Aorta (tissue), 5 donors: Measurements from ENCODE around the gene NHSL2. TPM values are rescaled to one million over a fixed set of nuclear protein-coding genes. Genes with fewer than 3 reads are reported as not detected.

Source experiments
- ATAC-seq: fragments of 200-7000 bp; cut with Tn5 transposase; one replicate; pipeline ENCODE4 v1.9.1; 2022; ENCODE audit warnings: moderate library complexity; ENCODE audit not compliant: low FRiP score
- DNase-seq, 2 donors: peaks; one replicate each; pipeline ENCODE4 v3.0.0-alpha.2; 2020
- H3K27ac ChIP-seq, 2 donors: one replicate each; pipeline ENCODE4 v1.5.1; 2013; ENCODE audit warnings: low read length in 2 of 2, mild to moderate bottlenecking in 2 of 2, moderate library complexity in 2 of 2, control low read depth in 1 of 2, inconsistent platforms in 1 of 2, low read depth in 1 of 2
- H3K27me3 ChIP-seq, 2 donors: one replicate each; pipeline ENCODE4 v1.6.1; 2013; ENCODE audit warnings: control low read depth in 1 of 2, low read length in 1 of 2, mild to moderate bottlenecking in 1 of 2, moderate library complexity in 1 of 2; ENCODE audit not compliant: insufficient read depth in 2 of 2, control insufficient read depth in 1 of 2
- H3K36me3 ChIP-seq, 2 donors: one replicate each; pipeline ENCODE4 v1.6.1; 2013; ENCODE audit warnings: control low read depth in 1 of 2, low read length in 1 of 2, mild to moderate bottlenecking in 1 of 2; ENCODE audit not compliant: insufficient read depth in 2 of 2, control insufficient read depth in 1 of 2
- H3K4me1 ChIP-seq, 2 donors: one replicate each; pipeline ENCODE4 v1.6.1; 2013; ENCODE audit warnings: low read length in 2 of 2, control low read depth in 1 of 2, mild to moderate bottlenecking in 1 of 2, moderate library complexity in 1 of 2; ENCODE audit not compliant: insufficient read depth in 2 of 2, control insufficient read depth in 1 of 2
- H3K4me3 ChIP-seq, 2 donors: one replicate each; pipeline ENCODE4 v1.5.1; 2013; ENCODE audit warnings: low read length in 2 of 2, control low read depth in 1 of 2, mild to moderate bottlenecking in 1 of 2
- H3K9me3 ChIP-seq: one replicate; pipeline ENCODE4 v1.6.1; 2013; ENCODE audit warnings: mild to moderate bottlenecking, low read length; ENCODE audit not compliant: control insufficient read depth
- WGBS, 2 donors: extraction: QIAGEN DNeasy Blood & Tissue Kit; methylation state at CpG; one replicate each; pipeline ENCODE4 v1.1.7; 2013; 5-methylcytosine and 5-hydroxymethylcytosine counted together
- intact Hi-C, 2 donors: fragments of 100-400 bp; cut with DNase I; formaldehyde crosslinking; loops; one replicate each; pipeline versions ENCODE4 v1.14.2 to v1.15.0; 2022
- polyA plus RNA-seq, 2 donors: library from polyadenylated mRNA; stranded (reverse); fragments of 200-250 nt; gene quantifications; one replicate each; pipeline ENCODE4 v1.2.3, GENCODE V29; 2013
- total RNA-seq, 2 donors: library from RNA; stranded (reverse); fragmentation: NEBNext Ultra II Directional; extraction: Animal tissue kit (Norgen Biotek cat#: 25700); gene quantifications; one replicate each; pipeline ENCODE4 v1.2.1, GENCODE V29; 2021
- donor health status: healthy with polysubstance abuse.
- donor health status: Bipolar disorder and iron deficiency.
- donor health status: DM: no; HTN: no; CAD: no.
- donor health status: DM: no; HTN: no; CAD: no.
- donor health status: DM: yes; HTN: yes; CAD: no.

The NHSL2 gene
- total and polyA plus RNA-seq, 4 donors = 0.88 to 50.4 (median 15.9) TPM

- ATAC-seq (no peak), DNase-seq (no peak)
- H3K27ac ChIP-seq = no peak overlapping the region
- H3K27me3 ChIP-seq = no peaks in the 10 kb centered on the region
- H3K4me3 ChIP-seq = no peak overlapping the region
- intact Hi-C loops = no loop called here
- no peaks in the 10 kb centered on the region for H3K36me3 ChIP-seq
- no peaks in the 10 kb centered on the region for H3K9me3 ChIP-seq
- H3K4me1 ChIP-seq = no peaks in the 10 kb centered on the region
- WGBS, 2 donors = 19 to 20% methylated on average over 6 of the region's 6 CpGs
Measured at GRCh38 chrX:71998836-71999509, 88.3 kb downstream of the NHSL2 start.

GRCh38 chrX:71999535-71999934 lies 88.9 kb downstream of the NHSL2 start:
- 92 to 95% methylated on average over 1 of the region's 1 CpG for WGBS, 2 donors
- Histone ChIP-seq H3K9me3 (no peaks in the 10 kb centered on the region), H3K27me3 (no peaks in the 10 kb centered on the region), H3K27ac (no peak overlapping the region), H3K36me3 (no peaks in the 10 kb centered on the region), H3K4me3 (no peak overlapping the region), H3K4me1 (no peaks in the 10 kb centered on the region)
- no peak for DNase-seq
- intact Hi-C loops = no loop called here
- ATAC-seq = no peak

GRCh38 chrX:72001471-72001870 lies 90.8 kb downstream of the NHSL2 start:
- no peaks in the 10 kb centered on the region for H3K36me3 ChIP-seq
- ATAC-seq (no peak), DNase-seq (no peak)
- intact Hi-C loops = loop anchor here (5.0 kb wide), 1 partner anchor 126 kb away; no protein-coding TSS in a partner anchor
- no peaks in the 10 kb centered on the region for H3K27me3 ChIP-seq
- no peaks in the 10 kb centered on the region for H3K9me3 ChIP-seq
- no peak overlapping the region for H3K27ac ChIP-seq
- H3K4me3 ChIP-seq = no peak overlapping the region
- WGBS, 2 donors = 66 to 77% methylated on average over 3 of the region's 3 CpGs
- H3K4me1 ChIP-seq = no peaks in the 10 kb centered on the region

GRCh38 chrX:72001906-72002305 lies 91.3 kb downstream of the NHSL2 start:
- DNase-seq (no peak), ATAC-seq (no peak)
- no peak overlapping the region for H3K27ac ChIP-seq
- intact Hi-C loops = loop anchor here (5.0 kb wide), 1 partner anchor 125 kb away; no protein-coding TSS in a partner anchor
- H3K36me3 ChIP-seq = no peaks in the 10 kb centered on the region
- H3K27me3 ChIP-seq = no peaks in the 10 kb centered on the region
- H3K9me3 ChIP-seq = no peaks in the 10 kb centered on the region
- WGBS, 2 donors = 82 to 94% methylated on average over 2 of the region's 2 CpGs
- no peaks in the 10 kb centered on the region for H3K4me1 ChIP-seq
- H3K4me3 ChIP-seq = no peak overlapping the region

GRCh38 chrX:72002875-72003274 lies 92.2 kb downstream of the NHSL2 start:
- ATAC-seq = no peak
- no peak overlapping the region for H3K27ac ChIP-seq
- WGBS, 2 donors = 80 to 85% methylated on average over 6 of the region's 6 CpGs

GRCh38 chrX:72003811-72004750 lies 93.4 kb downstream of the NHSL2 start:
- intact Hi-C loops = loop anchor here (5.0 kb wide), 1 partner anchor 123 kb away; no protein-coding TSS in a partner anchor
- H3K27me3 ChIP-seq = no peaks in the 10 kb centered on the region
- 8 to 19% methylated on average over 17 of the region's 17 CpGs for WGBS, 2 donors

More at GRCh38 chrX:72002875-72003274, 92.2 kb downstream of the NHSL2 start:
- no peak for DNase-seq
- no peaks in the 10 kb centered on the region for H3K9me3 ChIP-seq
- H3K36me3 ChIP-seq = no peaks in the 10 kb centered on the region
- H3K4me3 ChIP-seq = no peak overlapping the region
- H3K4me1 ChIP-seq = no peaks in the 10 kb centered on the region
- no peaks in the 10 kb centered on the region for H3K27me3 ChIP-seq
- intact Hi-C loops = loop anchor here (5.0 kb wide), 1 partner anchor 124 kb away; no protein-coding TSS in a partner anchor

GRCh38 chrX:72005046-72005445 lies 94.4 kb downstream of the NHSL2 start:
- Histone ChIP-seq H3K27ac (no peak overlapping the region), H3K27me3 (no peaks in the 10 kb centered on the region), H3K4me3 (no peak overlapping the region), H3K9me3 (no peaks in the 10 kb centered on the region), H3K36me3 (no peaks in the 10 kb centered on the region), H3K4me1 (no peaks in the 10 kb centered on the region)
- no peak for ATAC-seq
- DNase-seq = no peak
- intact Hi-C loops = no loop called here
- 90 to 91% methylated on average over 2 of the region's 2 CpGs for WGBS, 2 donors

More at GRCh38 chrX:72003811-72004750, 93.4 kb downstream of the NHSL2 start:
- DNase-seq (peak; percentile 67 to 84), ATAC-seq (peak; percentile 49)
- Histone ChIP-seq H3K9me3 (no peaks in the 10 kb centered on the region), H3K4me1 (no peaks in the 10 kb centered on the region), H3K4me3 (no peak overlapping the region), H3K36me3 (no peaks in the 10 kb centered on the region), H3K27ac (peak overlapping the region in 1 of 2 donors; percentile 73)

- ATAC-seq = no peak
- WGBS, 2 donors = 81 to 97% methylated on average over 4 of the region's 4 CpGs
- intact Hi-C loops = no loop called here
Measured at GRCh38 chrX:72006461-72006860, 95.8 kb downstream of the NHSL2 start.

More at GRCh38 chrX:72006461-72006860, 95.8 kb downstream of the NHSL2 start:
- H3K4me1 ChIP-seq = no peaks in the 10 kb centered on the region
- no peak overlapping the region for H3K27ac ChIP-seq
- DNase-seq = no peak
- H3K27me3 ChIP-seq = no peaks in the 10 kb centered on the region
- no peaks in the 10 kb centered on the region for H3K36me3 ChIP-seq
- H3K9me3 ChIP-seq = no peaks in the 10 kb centered on the region
- no peak overlapping the region for H3K4me3 ChIP-seq
